Astrocyte (in vitro differentiated cells and primary cell): ENCODE measurements around the gene KCTD19.

ENCODE experiments used
- CTCF ChIP-seq: IDR thresholded peaks from 2 replicates; pipeline ENCODE4 v1.5.1; 2011; ENCODE audit warnings: low read depth, mild to moderate bottlenecking, inconsistent platforms, low read length, moderate library complexity; ENCODE audit not compliant: insufficient read depth
- EZH2 ChIP-seq: IDR thresholded peaks from 2 replicates; pipeline ENCODE4 v1.6.1; 2012; ENCODE audit warnings: mild to moderate bottlenecking, low read length, inconsistent platforms; ENCODE audit not compliant: insufficient read depth

- TF ChIP-seq CTCF (peak; percentile 35), EZH2 (no peak)
Observed at GRCh38 chr16:67279296-67280089, 47.0 kb downstream of the KCTD19 start, which contains the start of gene PLEKHG4.
